ENCODE results near the gene XAGE3.
"Not testable (repeated sequence)": the region's sequence is repeated elsewhere in the genome, so short reads cannot be mapped to it uniquely, and the experiment has no call there.

XAGE3 gene, protein sequence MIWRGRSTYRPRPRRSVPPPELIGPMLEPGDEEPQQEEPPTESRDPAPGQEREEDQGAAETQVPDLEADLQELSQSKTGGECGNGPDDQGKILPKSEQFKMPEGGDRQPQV

DNA sequence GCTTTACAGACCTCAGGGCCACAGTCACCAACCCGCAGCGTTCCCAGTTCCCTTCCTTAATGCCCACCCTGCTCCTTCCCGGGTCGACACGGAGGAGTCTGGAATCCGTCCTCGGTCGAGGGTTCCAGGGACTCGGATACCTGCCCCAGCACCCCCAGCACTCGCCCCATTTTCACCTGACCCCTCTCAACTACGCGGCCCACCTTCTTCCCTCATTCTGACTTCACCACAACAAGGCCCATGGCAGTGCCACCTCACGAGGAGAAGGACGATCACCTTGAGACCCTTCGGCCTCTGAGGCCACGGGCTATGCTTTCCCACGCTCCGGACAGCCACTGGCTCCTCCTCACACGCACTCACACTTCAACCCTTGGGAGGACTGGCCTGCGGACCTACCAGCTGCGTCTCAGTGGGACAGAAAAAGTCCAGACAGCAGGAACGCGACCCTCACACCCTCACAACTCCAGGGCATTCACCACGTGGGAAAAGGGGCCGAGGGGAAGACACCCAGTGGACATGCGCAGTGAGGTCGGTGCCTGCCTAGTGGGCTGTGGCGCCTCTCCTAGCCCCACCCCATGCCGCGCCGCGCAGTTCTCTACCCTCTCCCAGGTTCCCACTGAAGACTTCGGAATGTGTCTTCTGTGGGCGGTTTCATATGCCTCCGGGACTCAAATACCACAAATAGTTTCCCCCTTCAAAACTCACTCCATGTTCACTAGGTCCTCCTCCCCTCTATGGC, at the start of gene XAGE3:
Gene XAGE3 (minus strand): TSS at position 474 of the 739 bp plus-strand sequence. CDS start 950 bp downstream, outside the sequence.
- DNase-seq (ENCODE audit: low read depth in 2 of 2): no peak

DNA sequence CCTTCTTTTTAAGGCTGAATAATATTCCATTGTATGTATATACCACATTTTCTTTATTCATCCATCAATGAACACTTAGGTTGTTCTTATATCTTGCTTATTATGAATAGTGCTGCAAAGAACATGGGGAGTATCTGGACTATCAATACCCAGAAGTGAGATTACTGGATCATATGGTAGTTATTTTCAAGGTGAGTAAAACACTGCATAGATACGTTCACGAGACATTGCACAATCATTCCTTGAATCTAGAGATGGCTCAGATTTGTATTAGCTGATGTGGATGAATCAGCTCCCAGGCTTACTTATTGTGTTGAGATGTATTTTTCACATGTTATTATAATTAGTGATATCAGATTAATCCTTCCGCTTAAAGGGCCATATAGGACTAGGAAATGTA, 46.8 kb upstream of the XAGE3 start:
- DNase-seq (ENCODE audit: low read depth in 2 of 2): not testable (repeated sequence)

DNA sequence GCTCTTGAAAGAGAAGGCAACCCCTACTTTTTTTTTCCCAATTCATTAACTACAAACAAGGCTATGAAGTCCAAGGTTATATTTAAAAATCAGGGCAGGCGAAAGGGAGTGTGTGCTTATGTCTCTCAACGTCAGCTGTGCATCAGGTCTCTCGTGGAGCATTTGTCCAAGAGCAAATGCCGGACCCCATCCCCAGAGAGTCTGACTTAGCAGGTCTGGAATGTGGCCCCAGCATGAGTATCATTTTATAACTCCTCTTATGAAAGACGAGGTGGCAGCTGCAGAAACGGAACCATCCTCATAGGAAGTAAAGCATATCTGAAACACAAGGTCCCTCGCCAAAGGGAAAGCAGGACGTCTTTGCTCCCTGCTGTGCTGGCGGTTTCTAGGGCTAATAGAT, 45.8 kb upstream of the XAGE3 start:
- not testable (repeated sequence) for DNase-seq (ENCODE audit: low read depth in 2 of 2)

DNA sequence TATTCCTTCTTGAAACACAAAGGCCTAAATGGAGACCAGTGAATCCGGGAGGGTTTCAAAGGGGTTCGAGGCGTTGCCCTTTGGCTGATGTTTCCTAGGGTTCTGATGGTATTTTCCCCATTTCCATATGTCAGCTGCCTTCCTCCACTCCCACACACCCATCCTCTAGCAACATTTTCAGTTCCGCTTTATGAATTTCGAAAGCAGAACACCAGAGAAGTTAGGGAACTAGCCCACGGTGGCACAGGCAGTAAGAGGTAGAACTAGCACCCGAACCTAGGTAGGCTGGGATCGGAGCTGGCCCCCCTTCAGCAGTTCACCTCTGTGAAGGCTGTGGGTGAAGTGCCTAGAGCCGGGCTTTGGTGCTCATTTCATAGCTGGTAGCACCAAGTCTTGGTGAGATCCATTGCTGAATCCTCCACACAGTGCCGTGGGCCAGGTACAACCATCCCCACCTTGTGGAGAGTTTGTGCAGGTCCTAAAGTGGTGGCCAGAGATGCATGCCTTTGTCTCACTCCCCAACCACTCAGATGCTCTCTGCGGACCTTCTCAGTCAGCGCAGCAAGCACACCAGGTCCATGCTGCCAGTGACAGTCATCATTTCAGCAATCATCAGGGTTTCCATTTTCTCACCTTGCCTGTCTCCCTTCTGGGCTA, 41.6 kb upstream of the XAGE3 start:
- DNase-seq (ENCODE audit: low read depth in 2 of 2): not testable (repeated sequence)

DNA sequence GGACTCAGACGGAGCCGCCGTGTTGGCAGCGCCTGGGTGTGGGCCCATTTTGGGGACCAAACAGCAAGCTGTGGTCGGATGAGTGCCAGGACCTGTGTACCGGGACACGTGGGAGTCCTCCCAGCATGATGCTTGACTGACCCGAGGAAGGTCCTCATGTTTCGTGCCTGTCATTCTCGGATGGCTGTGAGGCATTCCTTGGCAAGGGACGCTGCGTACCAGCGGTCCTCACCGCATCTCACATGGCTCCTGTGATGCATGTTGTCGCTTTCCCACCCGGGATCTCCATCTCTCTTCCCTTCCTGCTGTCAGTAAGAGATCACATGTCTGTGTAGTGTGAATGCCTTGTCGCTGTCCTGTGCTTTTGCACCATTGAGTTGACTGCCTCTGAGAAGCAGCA, 40.0 kb upstream of the XAGE3 start:
- not testable (repeated sequence) for DNase-seq (ENCODE audit: low read depth in 2 of 2)

DNA sequence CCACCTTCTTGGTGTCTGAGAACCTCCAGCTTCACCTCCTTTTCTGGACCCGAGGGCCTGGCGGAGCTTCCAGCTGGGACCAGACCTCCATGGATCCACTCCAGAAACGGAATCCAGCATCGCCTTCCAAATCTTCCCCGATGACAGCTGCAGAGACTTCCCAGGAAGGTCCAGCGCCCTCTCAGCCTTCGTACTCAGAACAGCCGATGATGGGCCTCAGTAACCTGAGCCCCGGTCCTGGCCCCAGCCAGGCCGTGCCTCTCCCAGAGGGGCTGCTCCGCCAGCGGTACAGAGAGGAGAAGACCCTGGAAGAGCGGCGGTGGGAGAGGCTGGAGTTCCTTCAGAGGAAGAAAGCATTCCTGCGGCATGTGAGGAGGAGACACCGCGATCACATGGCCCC, 39.3 kb upstream of the XAGE3 start:
- not testable (repeated sequence) for DNase-seq (ENCODE audit: low read depth in 2 of 2)

DNA sequence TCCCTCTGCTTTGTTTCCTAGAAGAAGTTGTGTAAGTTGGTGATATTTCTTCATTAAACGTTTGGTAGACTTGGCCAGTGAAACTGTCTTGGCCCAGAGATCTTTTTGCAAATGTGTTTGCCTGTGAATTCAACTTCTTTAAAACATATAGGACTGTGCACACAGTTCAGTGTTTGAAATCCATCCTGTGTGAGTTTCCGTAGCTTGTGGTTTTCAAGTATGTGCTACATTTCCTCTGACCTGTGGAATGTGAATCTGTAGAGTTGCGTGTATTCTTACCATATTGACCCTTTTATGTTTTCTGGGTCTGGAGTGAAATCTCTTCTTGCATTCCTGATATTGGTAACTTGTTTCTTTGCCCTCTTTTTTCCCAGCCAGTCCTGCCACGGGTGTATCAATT, 38.2 kb upstream of the XAGE3 start:
- not testable (repeated sequence) for DNase-seq (ENCODE audit: low read depth in 2 of 2)

DNA sequence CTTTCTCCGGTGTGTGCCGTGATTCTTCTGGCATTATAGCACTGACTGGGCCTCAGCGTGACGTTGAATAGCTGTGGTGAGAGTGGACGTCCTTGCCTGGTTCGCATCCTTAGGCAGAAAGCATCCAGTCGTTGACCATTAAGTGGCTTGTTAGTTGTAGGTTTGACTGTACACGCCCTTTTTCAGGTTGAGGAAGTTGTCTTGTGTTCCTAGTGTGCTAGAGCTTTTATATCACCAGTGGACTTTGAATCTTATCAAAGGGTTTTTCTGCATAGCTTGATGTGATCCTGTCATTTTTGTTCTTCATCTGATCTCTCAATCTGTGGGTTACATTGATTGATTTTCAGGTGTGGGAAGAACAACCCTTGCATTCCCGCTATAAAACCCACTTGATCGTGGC, 37.6 kb upstream of the XAGE3 start:
- DNase-seq (ENCODE audit: low read depth in 2 of 2): not testable (repeated sequence)

DNA sequence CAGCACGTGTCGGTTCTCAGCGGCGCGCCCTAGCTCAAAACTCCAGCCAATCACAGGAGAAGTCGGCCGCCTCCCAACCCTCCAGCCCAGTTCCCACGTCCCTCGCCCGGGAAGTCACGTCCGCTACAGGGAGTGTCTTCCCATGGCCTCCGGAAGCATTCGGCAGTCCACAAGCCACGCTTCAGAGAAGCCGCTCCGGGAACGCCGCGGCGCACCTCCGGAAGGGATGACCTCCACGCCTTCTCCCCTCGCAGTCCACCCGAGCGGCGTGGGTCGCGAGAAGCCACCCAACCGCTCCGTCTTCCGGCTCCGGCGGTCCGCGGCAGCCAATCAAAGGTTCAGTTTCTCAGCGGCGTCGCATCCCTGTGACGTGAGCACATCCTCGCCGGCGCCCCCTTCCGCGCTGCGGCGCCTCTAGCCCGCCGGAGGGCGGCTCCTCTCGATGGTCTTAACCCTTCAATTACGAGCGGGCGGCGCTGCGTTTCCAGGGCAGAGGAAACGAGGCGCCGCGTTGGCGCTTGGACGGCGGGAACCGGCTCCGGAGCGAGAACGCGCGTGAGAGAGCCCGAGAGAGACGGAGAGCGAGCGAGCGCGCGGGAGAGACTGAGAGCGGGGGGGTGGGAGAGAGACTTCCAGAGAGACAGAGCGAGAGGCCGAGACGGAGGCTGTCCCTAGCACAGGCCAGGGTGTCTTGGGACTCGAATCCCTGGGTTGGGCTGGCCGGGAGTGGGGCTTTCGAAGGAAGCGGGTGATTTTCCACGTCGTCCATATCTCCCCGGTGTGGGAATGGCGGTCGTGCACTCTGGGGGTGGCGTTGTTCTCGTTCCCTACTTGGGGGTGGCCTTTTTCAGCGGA, 29.2 kb upstream of the XAGE3 start, which contains the start of gene FAM156B:
Gene FAM156B (plus strand): TSS at position 476 of the 855 bp plus-strand sequence. CDS start 9,896 bp downstream, outside the sequence.
- DNase-seq (ENCODE audit: low read depth in 2 of 2): not testable (repeated sequence)

DNA sequence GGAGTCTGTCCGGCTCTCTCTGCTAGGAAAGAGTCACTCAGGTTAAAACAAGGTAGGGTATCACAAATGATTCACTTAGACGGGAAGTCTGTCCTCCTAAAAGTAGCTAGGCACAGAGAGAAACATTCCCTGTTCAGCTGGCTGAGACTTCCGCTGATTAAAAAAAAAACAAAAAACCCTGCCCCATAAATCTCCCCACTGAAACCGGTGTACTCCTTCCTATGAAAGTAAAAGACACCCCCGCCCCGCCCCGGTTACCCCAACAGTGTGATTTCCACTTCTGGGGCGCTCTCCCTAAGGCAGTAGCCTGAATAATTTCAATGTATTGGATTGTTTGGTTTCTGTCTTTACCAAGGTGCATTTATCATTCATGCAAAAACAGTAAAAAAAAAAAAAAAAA, 28.6 kb upstream of the XAGE3 start:
- DNase-seq (ENCODE audit: low read depth in 2 of 2): not testable (repeated sequence)

DNA sequence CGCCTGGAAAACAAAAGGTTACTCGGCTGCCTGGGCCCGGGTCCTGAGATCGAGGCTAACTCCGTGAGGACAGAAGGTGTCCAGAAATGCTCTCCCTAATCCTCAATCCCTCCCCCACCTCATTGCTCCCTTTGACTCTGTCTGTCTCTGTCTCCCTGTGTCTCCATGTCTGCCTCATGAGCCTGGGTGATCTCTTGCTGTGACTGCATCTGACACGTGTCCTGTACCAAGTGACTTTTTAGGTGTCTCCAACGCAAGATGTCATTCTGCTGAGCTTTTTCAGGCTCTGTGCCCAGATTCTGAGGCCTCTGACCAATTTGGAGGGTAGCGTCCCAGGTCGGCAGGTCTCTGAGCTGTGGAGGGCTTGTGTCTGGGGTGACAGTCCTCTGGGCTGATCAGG, 20.2 kb upstream of the XAGE3 start:
- not testable (repeated sequence) for DNase-seq (ENCODE audit: low read depth in 2 of 2)

DNA sequence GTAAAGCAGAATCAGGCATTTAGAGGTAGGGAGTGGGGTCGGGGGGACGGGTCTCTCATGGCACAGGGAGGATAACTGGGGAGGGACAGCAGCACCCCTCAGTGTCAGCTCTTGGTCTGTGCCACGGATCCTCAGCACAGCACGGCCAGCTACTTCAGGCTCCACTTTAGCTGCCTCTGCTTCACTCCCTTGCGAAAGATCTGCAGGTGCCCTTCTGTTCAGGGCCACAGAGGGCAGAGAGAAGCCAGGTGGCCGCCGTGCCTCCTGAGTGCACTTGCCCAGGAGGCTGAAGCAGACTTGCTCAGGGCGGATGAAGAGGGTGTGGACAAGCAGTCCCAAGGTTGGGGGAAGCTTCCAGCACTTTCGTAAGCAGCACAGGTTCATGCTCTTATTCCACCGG, 19.6 kb upstream of the XAGE3 start:
- DNase-seq (ENCODE audit: low read depth in 2 of 2): not testable (repeated sequence)

DNA sequence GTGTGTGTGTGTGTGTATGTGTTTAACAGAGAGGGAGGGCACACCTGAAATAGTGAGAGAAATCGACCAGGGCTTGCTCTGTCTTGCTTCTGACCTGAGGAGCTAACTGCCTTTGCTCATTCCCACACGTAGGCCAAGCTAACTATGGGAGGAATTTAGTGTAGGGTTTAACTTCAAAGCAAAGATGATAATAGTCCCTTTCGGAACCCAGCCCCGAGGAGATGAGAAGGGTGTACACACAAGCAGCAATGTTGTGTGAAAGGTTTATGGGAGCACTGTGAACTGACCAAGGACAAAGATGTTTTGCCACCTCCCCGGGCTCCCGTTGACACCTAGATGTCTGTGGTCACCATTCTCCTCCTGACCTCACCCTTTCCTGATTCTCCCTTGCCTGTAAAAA, 8.5 kb upstream of the XAGE3 start:
- not testable (repeated sequence) for DNase-seq (ENCODE audit: low read depth in 2 of 2)

DNA sequence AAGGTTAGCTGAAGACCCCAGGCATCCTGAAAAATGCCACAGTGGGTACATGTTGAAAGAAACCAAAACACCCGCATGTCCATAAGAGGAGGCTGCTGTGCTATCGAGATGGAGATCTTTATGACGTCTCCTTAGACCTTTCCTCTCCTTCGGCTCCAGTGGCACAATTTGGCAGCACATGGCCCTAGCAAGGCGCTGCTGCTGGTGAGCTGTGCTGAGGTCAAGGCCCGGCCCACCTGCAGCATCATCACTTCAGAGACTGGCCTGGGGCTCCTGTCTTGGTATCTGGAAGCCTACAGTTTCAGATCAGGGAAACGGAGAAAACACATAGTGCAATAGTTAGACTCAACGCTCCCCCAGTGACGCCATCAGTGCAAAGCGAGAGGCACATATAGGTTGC, 7.6 kb upstream of the XAGE3 start:
- DNase-seq (ENCODE audit: low read depth in 2 of 2): not testable (repeated sequence)

DNA sequence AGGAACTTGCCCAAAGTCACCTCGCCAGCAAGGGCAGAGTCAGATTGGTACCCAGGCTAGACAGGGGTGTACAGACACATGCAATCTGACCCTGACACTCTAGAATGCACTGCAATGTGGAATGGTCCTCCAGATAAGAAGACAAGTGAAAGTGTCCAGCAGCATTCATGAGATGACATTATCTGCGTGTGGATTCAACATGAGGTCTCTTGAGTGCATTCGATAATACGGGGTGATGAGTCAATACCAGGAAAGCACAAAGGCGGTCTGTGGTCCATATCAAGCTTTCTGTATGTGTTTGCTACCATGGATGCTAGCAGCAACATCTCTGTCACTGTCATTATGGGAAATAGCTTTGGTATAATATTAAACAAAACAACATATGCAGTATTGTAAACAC, 6.8 kb upstream of the XAGE3 start:
- DNase-seq (ENCODE audit: low read depth in 2 of 2): no peak

DNA sequence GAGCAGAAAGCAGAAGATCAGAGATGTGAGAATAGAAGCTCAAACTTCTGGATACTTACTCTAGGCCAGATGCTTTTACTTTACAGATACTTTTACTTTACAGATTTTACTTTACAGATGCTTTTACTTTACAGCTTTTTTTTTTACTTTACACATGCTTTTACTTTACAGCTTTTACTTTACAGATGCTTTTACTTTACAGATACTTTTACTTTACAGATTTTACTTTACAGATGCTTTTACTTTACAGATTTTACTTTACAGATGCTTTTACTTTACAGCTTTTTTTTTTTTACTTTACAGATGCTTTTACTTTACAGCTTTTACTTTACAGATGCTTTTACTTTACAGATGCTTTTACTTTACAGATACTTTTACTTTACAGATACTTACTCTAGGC, 5.9 kb upstream of the XAGE3 start:
- DNase-seq (ENCODE audit: low read depth in 2 of 2): not testable (repeated sequence)

DNA sequence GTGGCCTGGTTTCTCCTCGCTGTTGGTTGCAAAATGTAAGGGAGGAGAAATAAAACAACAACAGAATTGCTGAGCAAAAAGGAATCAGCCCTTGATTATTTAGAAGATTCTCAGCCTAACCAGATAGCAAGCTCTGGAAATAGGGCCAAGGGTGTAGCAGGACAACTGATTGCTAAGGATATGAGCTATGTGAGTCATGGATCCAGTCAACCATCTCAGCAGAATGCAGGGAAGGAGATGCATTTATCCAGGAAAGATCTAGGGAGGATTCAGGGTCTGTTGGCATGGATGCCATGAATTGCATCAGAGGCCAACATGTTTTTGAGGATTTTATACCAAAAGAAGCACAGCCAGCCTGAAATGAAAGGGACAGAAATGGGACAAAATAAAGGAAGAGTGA, 2.2 kb upstream of the XAGE3 start:
- no peak for DNase-seq (ENCODE audit: low read depth in 2 of 2)

DNA sequence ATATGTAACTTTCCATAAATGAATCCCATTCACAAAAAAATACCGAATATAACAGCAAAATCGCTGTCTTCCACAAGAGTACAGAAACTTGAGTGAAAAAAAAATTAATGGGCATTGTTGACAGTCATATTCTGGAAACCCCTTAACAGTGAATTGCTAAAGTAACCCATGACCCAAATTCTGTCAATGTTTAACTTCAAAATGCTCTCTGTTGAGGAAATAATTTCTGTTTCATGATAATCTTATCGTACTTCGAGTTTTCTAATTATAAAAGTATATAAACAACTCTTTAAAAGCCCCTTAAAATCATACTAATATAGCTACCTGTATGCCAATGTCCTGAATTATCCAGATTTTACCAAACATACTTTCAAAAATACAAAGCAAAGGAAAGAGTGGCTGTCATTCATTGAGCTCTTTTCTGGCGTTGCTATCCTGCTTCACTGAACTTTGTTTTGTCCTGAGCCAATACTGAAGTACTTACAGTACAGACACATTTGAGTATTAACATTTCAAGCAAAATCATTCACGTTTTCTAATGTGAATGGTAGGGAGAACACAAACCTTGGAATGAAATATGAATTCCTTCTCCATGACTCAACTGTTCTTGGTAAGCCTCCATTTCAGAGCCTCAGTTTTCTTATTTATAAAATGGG, 2.4 kb downstream of the XAGE3 start:
- DNase-seq (ENCODE audit: low read depth in 2 of 2): no peak

DNA sequence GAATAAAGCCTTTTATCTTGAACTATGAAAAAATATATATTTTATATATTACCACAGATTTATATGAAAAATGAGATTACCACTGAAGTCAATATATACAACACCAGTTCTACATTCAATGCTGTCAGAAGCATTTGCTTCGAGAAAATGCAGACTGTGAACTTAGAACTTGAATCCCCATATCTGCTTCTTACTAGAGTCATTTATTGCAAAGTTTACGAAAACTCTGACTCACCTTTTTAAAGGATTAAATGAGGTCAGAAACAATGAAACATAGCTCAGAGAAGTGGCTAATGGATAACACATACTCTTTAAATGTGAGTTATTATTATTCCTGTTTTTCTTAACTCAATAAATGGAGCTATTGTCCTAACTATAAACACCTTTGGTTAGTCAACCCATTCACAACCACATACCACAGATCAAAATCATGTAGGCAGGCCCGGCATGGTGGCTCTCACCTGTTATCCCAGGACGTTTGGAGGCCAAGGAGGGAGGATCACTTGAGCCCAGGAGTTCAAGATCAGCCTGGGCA, 10.8 kb downstream of the XAGE3 start:
- DNase-seq (ENCODE audit: low read depth in 2 of 2): not testable (repeated sequence)

DNA sequence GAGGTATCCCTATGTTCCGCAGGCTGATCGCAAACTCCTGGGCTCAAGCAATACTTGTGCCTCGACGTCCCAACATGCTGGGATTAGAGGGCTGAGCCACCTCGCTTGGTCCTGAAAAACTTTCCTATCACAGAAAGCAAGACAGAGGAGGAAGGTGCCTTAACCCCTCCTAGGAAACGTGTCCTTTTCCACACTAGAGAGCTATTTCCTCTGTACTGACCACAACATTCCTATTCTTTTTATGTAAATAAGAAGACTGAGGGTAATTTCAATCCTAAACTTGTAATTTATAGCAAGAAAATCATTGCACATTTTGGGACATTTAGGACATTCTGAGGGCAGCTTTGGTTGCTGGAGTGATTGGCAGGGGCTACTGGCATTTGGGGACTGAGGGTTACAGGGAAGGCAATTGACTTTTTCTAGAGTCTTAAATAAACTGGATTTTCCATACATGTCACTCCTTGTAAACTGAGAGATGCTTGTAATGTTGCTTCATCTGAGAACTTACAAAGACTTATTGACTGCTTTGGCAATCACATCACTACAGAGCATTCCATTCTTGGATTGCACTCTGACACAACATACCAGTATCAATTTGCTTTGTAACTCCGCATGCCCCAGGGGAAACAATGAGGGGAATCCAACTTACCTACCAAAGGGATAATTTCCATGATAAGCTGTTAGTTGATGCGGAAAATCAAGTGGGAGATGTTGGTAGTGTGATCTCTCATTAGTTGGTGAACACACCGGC, 15.6 kb downstream of the XAGE3 start:
- DNase-seq (ENCODE audit: low read depth in 2 of 2): no peak
